ENCODE data around the gene STK36.

The STK36 gene

DNA sequence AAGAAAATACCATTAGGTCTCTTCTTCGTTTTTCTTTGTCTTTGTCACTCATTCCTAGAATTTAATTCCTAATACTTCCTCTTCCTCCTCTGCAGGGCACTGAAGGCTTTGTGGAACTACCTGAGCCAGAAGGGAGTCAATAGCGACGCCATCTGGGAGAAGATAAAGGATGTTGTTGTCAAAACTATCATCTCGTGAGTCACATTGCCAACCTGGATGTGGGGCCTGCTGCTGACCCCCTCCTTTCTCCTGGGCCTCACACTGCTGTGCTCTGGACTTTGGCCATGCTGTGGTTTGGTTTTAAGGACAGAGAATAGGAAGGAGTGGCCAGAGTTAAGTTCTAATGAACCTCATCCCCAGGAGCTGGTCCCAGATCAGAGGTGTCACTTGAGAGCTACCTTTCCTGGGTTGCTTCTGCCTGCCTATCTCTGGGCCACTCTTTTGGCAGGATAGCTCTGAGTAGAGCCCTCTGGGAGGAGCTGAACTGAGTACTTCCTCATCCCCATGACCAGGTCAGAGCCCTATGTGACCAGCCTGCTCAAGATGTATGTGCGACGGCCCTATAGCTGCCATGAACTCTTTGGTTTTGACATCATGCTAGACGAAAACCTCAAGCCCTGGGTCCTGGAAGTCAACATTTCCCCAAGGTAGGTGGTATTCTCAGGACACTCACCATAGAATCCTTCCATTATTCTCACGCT lies 77.0 kb downstream of the STK36 start:
- DNase-seq (ENCODE audit: low read depth): no peak
